ENCODE results near the gene TXN2.
"Not testable (repeated sequence)": the region's sequence is repeated elsewhere in the genome, so short reads cannot be mapped to it uniquely, and the experiment has no call there.

Gene TXN2

DNA sequence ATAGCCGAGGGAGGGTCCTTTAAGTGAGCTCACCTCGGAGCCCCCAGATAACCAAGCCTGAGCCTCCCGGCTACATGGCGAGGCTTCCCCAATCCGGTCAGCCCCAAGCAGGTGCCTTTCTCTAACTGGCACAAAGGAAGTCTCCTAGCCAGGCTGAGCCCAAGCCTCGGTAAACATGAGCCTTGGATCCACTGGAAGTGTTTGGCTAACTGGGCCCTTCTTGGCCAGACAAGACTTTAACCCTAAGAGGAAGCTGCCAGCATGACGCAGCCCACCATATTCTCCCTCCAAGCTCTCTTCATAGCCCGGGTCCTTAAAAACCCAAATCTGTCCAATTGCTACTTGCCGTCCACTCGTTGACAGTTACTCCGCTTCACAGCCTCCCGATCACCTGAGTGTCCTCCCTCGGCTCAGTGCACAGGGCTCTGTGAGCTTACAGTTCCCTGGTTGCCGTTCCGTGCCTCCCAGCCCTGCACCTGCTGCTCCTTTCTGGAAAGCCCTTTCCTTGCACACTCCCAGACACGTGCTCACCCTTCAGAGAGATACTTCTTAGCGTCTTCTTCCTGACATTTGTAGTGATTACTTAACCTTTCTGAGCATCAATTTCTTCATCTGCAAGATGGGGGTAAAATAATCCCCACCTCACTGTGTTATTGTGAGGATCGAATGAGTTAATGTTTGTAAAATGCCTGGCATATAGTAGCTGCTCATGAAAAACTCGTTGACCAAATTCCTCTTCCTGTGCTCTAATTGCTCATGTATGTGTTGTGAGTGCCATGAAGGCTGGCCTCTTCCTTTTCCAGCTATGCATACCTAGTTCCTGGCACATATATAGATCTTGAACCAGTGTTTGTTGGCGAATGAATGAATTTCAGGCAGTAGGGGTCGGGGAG is 25.6 kb downstream of the TXN2 start:
- no peak for DNase-seq

DNA sequence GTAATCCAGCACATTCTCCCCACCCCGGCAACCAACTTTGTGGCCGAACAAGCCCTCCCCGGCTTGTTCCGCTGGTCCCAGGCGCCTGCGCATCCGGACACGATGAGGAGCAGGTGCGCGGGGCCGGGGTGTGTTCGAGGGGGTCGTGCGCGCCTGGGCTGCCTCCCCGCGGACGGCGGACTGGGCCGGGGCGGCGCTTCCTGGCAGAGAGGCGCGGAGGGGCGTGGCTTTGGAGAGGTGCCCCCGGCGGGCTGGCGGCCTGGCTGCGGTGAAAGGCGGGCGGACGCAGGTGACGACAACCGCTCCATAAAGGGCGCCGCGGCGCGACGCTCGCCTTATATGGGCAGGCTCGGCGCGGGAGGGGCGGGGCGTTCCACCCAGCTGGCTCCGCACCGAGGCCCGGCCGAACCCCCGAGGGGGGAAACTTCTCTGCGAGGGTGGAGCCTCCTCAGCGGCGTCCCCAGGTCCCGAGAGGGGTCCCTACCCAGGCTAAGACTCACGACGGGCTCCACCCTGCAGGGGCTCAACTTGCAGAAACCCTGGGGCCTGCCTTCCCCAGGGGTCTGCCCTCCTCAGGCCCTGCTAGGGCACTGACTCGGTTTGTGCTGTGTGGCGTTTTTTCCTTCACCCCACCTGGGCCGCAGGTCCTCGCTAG is 26.4 kb downstream of the TXN2 start:
- peak; percentile 86 for DNase-seq

DNA sequence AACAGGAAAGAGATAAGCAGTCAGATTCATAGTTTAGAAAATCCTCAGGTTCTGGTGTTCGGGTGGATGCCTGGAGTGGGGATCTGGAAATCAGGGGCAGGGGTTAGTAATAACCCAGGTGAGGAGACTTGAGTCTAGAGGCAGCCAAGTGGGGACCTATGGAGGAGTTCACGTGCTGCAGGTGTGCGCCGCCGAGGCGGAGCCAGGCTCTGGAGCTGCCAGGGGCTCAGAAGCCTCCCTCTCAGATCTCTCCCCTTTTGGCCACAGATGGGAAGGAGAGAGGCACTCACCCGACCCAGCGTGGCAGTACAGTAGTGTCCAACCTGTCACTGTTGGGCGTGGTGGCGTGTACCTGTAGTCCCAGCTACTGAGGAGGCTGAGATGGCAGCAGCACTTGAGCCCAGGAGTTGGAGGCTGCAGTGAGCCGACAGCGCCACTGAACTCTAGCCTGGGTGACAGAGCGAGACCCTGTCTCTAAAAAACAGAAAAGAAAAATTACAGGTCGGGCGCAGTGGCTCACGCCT is 27.5 kb downstream of the TXN2 start:
- no peak for DNase-seq

DNA sequence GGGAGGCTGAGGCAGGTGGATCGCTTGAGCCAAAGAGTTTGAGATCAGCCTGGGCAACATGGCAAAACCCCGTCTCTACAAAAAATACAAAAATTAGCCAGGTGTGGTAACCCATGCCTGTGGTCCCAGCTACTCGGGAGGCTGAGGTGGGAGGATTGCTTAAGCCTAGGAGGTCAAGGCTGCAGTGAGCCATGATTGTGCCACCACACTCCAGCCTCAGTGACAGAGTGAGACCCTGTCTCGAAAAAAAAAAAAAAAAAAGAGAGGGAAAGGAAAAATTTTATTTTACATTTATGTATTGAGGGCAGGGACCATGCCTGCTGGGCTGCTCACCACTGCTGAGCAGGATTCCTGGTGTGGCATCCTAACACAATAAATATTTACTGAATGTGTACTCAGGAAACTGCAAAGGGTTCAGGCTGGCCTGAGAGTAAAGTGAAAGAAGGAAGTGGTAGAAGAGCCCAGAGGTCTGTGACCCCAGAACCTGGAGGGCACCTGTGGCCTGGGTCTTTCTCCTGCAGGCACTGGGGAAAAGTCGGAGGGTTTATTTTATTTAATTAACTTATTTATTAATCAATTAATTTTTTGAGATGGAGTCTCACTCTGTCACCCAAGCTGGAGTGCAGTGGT is 28.3 kb downstream of the TXN2 start:
- not testable (repeated sequence) for DNase-seq

DNA sequence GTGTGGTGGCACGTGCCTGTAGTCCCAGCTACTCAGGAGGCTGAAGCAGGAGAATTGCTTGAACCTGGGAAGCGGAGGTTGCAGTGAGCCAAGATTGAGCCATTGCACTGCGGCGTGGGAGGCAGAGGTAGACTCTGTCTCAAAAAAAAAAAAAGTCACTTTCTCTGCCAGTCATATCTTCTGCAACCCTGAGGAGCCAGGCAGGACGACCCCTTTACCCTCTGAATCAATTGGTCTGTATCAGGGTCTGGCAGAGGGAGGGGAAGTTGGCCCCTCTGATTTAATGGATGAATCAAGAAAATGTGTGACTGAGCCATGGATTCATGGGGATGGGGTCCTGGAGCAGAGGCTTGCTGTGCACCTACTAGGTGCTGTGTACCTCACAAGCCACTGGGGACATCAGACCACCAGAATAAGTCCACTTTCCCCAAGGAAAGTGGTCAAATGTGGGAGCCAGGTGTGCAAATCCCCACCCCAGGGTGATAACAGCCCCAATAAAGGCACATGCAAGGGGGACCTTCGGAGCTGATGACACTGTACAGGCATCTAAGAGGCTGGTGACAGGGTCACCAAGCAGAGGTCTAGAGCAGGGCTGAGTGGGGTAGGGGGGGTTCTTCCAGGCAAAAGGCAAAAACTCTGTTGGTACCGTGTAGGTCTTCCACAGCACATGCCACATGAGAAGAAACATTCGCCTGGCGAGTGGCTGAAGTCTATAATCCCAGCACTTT is 29.0 kb downstream of the TXN2 start:
- DNase-seq = no peak

DNA sequence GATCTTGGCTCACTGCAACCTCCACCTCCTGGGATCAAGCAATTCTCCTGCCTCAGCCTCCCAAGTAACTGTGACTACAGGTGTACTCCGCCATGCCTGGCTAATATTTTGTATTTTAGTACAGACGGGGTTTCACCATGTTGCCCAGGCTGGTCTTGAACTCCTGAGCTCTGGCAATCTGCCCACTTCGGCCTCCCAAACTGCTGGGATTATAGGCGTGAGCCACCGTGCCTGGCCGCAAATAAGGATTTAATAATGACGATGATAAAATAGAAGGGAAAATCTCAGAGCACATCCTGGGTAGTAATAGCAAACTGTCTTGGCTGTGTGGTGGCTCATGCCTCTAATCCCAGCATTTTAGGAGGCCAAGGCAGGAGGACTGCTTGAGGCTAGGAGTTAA is 30.5 kb downstream of the TXN2 start:
- not testable (repeated sequence) for DNase-seq

DNA sequence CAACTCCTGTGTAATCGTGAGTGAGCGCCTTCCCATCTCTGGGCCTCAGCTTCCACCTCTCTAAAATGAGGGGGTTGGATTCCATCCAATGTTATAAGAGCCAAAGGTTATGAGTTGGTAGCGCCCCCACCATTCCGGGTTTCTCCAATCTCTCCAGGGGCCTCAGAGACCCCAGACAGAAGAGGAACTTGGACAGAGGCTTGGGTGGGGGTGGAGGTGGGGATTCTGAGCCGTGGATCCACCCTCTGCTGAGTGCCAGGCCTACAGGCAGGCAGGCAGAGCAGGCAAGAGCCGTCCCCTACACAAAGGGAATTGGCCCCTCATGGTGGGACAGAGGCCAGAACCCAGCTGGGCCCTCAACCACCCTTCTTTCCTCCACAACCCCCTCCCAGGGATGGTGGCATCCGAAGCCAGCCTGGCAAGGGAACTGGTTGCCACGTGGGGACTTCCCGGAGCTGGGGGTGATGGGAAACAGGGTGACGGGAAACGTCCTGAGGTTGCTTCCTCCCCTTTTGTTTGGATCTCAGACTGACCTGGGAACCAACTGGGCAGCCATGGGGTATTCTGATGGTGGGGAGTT is 31.8 kb downstream of the TXN2 start:
- DNase-seq = no peak

DNA sequence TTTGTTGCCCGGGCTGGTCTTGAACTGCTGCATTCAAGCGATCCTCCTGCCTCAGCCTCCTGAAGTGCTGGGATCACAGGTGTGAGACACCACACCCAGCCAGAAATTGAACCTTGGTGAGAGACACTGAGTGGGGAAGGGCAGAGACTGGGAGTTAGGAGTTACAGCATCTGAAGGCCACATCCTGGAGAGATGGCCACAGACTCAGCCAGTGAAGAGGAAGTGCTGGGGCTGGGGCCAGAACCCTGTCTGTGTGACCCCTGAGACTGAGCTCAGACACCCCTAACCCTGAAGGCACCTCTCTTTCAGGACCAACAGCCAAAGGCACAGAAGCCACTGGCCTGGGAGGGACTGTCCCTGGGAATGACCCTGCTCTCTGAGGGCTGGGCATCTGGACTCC is 33.8 kb downstream of the TXN2 start:
- DNase-seq = no peak

DNA sequence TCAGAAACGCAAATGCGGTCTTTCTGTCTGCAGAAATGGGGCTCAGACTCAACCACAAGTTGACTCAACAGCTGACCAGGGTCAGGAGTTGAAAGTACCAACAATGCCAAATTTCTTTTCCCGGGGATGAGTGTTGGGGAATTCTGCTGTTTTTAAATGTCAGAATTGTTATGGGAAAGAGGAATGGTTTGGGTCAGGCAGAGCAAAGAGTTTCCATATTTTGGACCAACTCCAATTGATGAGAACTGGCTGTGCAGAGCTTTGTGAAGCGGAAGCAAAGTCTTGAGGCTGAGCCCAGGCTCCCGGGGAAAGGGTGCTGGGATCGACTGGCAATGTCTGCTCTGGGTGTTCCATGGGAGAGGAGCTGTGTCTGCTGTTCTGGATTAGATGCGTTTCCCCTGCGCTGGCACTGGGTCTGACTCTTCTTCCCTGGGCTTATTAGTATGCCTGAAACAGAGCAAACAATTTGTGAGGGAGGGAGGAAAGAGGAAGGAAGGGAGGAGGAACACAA is 36.2 kb downstream of the TXN2 start:
- peak; percentile 83 for DNase-seq

DNA sequence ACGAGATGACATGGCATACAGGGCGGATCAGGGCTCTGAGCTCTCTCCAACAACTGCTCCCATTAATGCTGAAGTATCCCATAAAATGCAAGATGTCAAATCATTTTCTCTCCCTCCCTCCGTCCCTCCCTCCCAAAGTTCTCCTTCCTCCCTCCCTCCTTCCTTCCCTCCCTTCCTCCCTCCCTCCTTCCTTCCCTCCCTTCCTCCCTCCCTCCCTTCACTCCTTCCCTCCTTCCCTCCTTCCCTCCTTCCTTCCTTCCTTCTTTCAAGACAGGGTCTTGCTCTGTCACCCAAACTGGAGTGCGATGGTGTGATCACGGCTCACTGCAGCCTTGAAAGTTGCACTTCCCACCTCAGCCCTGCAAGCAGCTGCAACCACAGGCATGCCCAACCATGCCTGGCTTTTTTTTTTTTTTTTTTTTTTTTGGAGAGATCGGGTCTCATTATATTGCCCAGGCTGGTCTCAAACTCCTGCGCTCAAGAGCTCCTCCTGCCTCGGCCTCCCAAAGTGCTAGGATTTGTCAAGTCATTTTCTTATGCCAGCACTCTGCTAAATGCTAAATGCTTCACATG is 38.2 kb downstream of the TXN2 start:
- peak; percentile 74 for DNase-seq

DNA sequence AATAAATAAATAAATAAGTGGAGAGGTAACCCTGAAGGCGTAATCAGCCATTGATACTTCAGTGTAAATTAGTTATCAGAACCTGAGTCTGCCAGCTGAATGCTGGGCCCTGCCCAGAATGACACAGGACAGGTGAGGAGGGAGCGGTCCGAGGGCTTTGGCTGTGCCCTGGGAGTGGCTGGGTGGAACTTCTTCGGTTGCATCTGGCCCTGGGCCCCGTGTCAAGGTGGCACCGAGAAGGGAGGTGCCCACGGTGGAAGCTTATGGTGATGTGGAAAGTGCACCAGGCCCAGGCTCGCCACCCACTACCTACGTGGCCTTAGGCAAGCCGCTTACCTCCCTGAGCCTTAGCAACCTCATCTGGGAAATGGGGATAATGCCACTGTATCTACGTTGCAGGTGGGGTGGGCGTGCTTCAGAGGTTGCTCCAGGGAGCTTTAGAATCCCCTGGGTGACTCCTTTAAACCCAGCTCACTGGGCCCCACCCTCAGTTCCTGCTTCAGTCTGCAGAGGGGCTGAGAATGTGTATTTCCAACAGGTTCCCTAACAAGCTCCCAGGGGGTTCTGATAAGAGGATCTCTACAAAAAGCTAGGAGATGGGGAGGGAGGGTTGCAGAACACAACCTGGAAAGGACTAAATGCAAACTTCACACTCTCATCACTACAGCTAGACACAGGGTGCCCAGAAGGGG is 38.8 kb downstream of the TXN2 start:
- no peak for DNase-seq

DNA sequence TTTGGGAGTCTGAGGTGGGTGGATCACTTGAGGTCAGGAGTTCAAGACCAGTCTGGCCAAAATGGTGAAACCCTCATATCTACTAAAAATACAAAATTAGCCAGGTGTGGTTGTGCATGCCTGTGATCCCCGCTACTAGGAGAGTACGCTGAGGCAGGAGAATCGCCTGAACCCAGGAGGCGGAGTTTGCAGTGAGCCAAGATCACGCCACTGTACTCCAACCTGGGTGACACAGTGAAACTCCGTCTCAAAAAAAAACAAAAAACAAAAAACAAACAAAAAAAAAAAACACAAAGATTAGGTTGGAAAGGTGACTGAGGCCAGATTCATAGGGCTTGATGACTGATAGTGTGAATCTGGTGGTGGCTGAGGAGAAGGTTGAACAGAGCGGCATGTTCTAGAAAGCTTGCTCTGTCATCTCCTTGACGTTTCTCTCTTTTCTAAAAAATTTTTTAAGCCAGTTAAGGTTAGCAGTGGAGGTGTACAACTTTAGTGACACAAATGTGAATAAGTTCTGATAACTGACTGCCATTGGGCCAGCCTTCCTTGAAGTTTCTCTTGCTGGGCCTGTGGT is 40.9 kb downstream of the TXN2 start:
- no peak for DNase-seq

DNA sequence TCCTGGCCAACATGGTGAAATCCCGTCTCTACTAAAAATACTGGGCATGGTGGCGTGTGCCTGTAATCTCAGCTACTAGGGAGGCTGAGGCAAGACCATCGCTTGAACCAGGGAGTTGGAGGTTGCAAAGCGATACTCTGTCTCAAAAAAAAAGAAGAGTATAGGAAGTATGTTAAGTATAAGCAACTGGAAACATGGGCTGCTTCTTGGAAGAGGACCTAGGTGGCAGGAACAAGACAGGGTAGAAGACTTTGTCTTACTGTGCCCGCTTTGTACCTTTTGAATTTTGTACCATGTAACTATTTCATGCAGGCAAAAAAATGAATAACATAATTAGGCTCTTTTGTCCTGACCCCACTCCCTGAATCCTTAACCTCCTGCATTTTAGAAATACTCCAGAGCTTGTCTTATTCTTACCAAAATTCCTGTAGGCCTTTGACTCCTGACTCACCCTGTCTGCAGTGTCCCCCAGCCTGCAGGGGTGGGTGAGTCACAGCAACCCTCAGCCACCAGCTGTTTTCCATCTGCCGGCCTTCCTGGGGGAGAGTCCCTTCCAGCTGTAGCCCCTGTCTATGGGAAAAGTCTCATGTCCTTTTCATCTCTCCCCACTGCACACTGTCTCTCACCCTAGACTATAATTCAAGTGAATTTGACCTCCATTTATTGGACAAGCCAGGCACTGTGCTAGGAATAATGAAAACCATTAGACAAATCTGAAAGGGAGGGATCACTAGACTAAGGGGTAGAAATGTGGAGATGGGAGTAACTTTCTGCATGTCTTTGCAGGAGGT is 41.8 kb downstream of the TXN2 start:
- peak; percentile 97 for DNase-seq

DNA sequence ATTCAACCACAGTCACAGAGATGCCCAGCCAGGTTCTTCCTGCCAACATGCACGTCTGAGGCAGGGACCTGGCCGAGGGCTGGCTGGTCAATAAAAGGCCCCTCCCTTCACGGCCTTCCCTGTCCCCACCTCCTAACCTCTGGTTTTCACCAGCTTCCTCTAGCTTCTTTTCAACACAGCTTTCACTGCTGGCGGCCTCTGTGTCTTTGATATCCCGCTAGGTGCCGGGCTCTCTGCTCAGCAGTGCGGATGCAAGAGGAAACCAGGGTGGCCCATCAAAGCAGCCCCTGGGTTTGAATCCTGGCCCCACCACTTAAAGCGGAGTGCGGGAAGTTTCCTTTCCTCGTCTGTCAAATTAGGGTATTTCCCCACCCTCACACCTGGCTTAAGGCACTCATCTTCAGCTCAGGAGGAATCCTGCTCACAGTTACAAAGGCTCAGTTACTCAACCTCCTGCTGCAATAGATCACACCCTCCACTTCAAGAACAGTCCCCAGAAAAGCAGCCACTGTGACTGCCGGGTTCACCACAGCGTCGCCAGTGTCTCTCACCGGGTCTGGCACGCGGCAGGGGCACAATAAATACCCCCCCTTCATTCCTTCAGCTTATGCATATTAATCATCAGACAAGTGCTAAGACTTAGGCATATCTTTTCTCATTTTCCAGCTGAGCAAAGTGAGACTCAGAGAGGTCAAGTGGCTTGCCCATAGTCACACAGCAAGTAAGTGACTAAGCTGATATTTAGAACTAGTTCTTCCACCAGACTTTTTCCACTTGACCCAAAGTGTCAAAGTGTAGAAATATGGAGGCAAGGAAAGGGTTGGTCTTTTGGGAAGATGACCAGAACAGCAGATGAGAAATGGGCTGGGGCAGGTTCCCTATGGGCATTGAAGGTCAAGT is 45.7 kb downstream of the TXN2 start:
- no peak for DNase-seq

DNA sequence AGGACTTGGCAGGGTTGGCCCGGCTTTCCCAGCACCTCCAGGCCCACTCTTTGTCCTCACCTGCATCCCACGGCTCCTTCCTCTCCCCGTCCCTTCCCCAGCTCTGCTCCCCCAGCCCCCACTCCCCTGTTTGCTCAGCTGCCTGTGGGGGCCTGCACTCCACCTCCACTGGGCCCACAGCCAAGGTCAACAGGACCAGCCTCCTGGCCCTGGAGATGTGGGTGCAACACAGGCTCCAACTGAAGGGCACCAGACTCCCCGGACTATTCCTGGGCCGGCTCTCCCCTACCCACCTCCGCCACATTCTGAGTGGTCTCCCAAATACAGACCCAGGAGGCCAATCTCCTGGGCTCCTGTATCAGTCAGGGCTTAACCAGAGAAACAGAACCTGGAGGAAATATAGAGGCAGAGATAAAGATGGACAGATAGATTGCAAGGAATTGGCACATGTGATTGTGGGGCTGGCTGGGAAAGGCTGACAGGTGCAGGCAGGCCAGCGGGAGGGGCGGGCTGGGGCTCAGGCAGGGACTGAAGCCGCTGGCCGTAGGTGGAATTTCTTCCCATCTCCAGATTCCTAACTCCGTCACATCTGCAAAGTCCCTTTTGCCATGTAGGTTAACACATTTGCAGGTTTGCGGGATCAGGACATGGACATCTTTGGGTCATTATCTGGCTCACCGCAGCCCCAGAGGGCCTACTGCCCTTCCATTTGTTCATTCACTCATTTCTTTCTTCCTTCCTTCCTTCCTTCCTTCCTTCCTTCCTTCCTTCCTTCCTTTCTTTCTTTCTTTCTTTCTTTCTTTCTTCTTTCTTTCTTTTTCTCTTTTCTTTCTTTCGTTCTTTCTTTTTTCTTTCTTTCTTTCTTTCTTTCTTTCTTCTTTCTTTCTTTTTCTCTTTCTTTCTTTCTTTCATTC is 47.9 kb downstream of the TXN2 start:
- DNase-seq = no peak

DNA sequence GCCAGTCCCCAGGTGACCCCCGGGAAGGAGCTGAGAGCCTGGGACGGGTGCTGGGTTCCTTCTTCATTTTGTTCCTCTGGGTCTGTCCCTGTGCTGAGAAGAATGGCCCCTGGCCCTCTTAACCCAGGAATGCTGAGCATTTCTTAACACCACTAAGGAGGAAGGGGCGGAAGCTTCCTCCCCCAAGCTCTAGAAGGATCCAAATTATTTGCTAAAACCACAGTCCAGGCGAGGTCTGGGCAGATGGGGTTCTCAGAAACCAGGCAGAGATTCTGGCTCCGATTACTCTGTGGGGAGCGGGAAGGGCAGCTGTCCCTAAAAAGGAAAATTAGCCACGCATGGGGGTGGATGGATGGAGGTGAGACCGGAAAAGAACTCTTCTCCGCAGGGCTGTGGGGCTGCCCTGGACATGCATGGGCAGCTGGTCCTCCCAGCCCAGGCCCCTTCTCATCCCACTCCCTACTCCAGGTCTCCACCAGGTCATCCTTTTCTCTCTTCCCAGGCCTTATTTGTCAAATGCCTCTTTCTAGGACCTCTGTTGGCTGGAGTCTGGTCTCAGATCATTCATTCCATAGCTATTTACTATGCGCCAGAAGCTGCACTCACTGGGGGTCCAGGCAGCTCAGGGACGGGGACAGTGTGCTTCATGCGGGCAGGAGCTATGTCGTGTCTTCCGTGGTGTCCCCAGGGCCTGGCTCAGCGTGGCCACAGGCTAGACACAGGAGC is 48.7 kb downstream of the TXN2 start:
- peak; percentile 83 for DNase-seq

DNA sequence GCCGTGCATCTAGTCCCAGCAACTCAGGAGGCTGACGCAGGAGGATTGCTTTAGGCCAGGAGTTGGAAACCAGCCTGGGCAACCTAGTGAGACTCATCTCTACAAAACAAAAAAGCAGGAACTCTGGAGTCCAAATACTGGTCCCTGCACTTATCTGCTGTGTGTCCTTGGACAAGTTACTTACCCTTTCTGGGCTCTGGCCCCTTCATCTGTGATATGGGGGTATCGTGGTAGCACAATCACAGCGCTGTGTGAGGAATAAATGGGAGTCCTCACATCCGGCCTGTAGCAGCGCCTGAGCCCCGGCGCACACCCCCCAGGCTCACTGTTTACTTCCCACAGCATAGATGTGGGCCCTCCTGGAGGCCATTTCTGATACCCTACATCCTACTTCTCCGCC is 49.5 kb downstream of the TXN2 start:
- no peak for DNase-seq
